Kidney epithelial cell (primary cell): ENCODE measurements around the gene ZNF691. TPM values are rescaled to one million over a fixed set of nuclear protein-coding genes. Genes with fewer than 3 reads are reported as not detected.
"Not testable (repeated sequence)": the region's sequence is repeated elsewhere in the genome, so short reads cannot be mapped to it uniquely, and the experiment has no call there.

ENCODE experiments used
- DNase-seq: peaks from one replicate; pipeline ENCODE4 v3.0.0-alpha.2; 2010; ENCODE audit warnings: low read depth
- H3K27me3 ChIP-seq: 2 replicates; pipeline ENCODE4 v1.6.0; 2011; ENCODE audit warnings: low read length; ENCODE audit not compliant: control insufficient read depth, insufficient read depth
- H3K36me3 ChIP-seq: 2 replicates; pipeline ENCODE4 v1.5.1; 2011; ENCODE audit warnings: low read length; ENCODE audit not compliant: control insufficient read depth, insufficient read depth
- H3K4me3 ChIP-seq: 2 replicates; pipeline ENCODE4 v1.5.1; 2011; ENCODE audit warnings: low read depth, mild to moderate bottlenecking, control low read depth, low read length
- CTCF ChIP-seq: IDR thresholded peaks from 2 replicates; pipeline ENCODE4 v1.5.1; 2011; ENCODE audit warnings: mild to moderate bottlenecking, moderate library complexity, low read length, control low read depth, inconsistent platforms; ENCODE audit not compliant: insufficient read depth, poor library complexity, severe bottlenecking
- total RNA-seq: library from RNA; depleted of rRNA; stranded (reverse); fragments of >200 nt; gene quantifications from 2 replicates; pipeline ENCODE4 v1.2.3, GENCODE V29; 2015

The ZNF691 gene
- total RNA-seq, 1 donor from 2014 or later, result 9.4 TPM

- no peak for DNase-seq
- no peak for TF ChIP-seq CTCF
- Histone ChIP-seq H3K36me3 (no peaks in the 10 kb centered on the region), H3K27me3 (no peaks in the 10 kb centered on the region), H3K4me3 (no peak overlapping the region)
Measured at GRCh38 chr1:42860339-42861013, 14.1 kb downstream of the ZNF691 start.

- H3K4me3 ChIP-seq, result no peak overlapping the region
- no peaks in the 10 kb centered on the region for H3K36me3 ChIP-seq
- TF ChIP-seq CTCF, result no peak
- DNase-seq, result no peak
- no peaks in the 10 kb centered on the region for H3K27me3 ChIP-seq
Measured at GRCh38 chr1:42861014-42861399, 14.6 kb downstream of the ZNF691 start.

GRCh38 chr1:42866549-42866948 lies 20.1 kb downstream of the ZNF691 start:
- no peaks in the 10 kb centered on the region for H3K36me3 ChIP-seq
- no peaks in the 10 kb centered on the region for H3K27me3 ChIP-seq
- TF ChIP-seq CTCF, result no peak
- no peak overlapping the region for H3K4me3 ChIP-seq
- no peak for DNase-seq

GRCh38 chr1:42868466-42868865 lies 22.1 kb downstream of the ZNF691 start:
- H3K36me3 ChIP-seq, H3K4me3 ChIP-seq, DNase-seq, H3K27me3 ChIP-seq: not testable (repeated sequence)

GRCh38 chr1:42869254-42869653 lies 22.8 kb downstream of the ZNF691 start:
- DNase-seq, H3K27me3 ChIP-seq, H3K36me3 ChIP-seq, H3K4me3 ChIP-seq: not testable (repeated sequence)

- not testable (repeated sequence) for H3K36me3 ChIP-seq, H3K27me3 ChIP-seq, DNase-seq, H3K4me3 ChIP-seq
Measured at GRCh38 chr1:42869751-42870150, 23.3 kb downstream of the ZNF691 start.

GRCh38 chr1:42873108-42873507 lies 26.7 kb downstream of the ZNF691 start:
- not testable (repeated sequence) for H3K4me3 ChIP-seq, DNase-seq

GRCh38 chr1:42873670-42874069 lies 27.3 kb downstream of the ZNF691 start:
- no peak overlapping the region for H3K4me3 ChIP-seq
- H3K36me3 ChIP-seq, result no peaks in the 10 kb centered on the region
- no peak for TF ChIP-seq CTCF
- peaks cover 2% of the 10 kb centered on the region for H3K27me3 ChIP-seq
- no peak for DNase-seq

More at GRCh38 chr1:42873108-42873507, 26.7 kb downstream of the ZNF691 start:
- H3K36me3 ChIP-seq, H3K27me3 ChIP-seq: not testable (repeated sequence)
